Esophagus mucosa (tissue), 1 donor: ENCODE data around the gene TMEM198. TPM values are rescaled to one million over a fixed set of nuclear protein-coding genes. Genes with fewer than 3 reads are reported as not detected.
A peak's percentile ranks its signal among the peaks of the same experiment; 100 is the strongest.

Experiments
- ATAC-seq: fragments of 200-7000 bp; cut with Tn5 transposase; one replicate; pipeline ENCODE4 v1.9.1; 2020
- total RNA-seq: library from RNA; stranded (reverse); gene quantifications from one replicate; pipeline ENCODE4 v1.2.4, GENCODE V29; 2023
- donor health status: DM: yes; HTN: yes; CAD: no.

TMEM198 gene
- total RNA-seq, 1 donor from 2014 or later, result 1.2 TPM

DNA sequence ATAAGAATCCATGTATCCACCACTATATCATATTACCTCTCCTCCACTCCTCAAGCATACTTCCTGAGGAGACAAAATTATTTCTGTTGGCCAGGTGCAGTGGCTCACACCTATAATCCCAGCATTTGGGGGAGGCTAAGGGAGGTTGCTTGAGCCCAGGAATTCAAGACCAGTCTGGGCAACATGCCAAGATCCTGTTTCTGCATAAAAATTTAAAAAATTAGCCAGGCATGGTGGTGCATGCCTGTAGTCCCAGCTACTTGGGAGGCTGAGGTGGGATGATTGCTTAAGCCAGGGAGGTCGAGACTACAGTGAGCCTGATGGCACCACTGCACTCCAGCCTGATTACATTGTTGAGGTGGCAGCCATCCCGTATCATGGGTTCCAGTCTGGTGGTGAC is 37.5 kb downstream of the TMEM198 start:
- ATAC-seq, result no peak

DNA sequence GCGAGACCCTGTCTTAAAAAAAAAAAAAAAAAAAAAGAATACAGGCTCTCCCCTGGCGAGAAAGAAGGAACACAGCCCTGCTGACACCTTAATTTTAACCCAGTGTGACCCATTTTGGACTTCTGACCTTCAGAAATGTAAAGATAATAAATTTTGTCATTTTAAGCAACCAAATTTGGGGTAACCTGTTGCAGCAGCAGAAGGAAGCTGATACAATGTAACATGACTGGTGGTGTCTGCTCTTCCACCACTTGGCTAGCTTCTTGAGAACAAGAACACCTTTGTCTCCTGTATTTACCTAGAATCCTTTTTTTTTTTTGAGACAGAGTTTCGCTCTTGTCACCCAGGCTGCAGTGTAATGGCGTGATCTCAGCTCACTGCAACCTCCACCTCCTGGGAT is 47.3 kb downstream of the TMEM198 start:
- no peak for ATAC-seq

DNA sequence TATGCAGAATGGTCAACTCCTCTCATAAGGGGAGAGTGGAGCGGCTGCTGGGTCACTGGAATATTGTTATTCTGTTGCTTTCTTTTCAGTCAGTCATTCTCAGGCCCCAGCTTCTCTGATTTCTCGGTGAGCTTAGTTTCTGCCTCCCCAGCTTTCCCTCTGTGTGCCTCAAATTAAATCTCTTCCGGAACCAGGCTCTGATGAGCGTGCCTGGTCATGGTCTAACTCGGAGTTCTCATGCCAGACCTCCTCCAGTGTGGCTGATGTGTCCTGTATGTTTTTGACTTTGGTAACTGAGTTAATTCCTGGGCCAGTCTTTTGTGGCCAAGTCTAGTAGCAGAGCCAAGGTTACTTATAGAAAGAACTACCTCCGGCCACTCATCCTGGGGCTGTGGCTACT is 48.9 kb downstream of the TMEM198 start:
- ATAC-seq, result no peak

DNA sequence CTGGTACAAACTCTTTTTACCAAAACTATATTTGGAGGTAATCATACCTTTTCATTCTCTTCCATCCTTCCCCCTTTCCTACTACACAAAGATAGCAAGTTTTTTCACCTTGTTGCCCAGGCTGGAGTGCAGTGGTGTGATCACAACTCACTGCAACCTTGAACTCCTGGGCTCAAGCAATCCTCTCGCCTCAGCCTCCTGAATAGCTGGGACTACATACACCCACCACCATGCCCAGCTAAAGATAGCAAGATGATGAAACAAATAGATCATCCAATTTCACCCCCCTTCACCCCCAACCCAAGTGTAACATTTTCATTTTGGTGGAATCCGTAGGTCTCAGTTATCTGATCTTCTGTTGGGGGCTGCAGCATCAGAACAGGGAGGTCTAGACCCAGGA is 49.3 kb downstream of the TMEM198 start:
- no peak for ATAC-seq

DNA sequence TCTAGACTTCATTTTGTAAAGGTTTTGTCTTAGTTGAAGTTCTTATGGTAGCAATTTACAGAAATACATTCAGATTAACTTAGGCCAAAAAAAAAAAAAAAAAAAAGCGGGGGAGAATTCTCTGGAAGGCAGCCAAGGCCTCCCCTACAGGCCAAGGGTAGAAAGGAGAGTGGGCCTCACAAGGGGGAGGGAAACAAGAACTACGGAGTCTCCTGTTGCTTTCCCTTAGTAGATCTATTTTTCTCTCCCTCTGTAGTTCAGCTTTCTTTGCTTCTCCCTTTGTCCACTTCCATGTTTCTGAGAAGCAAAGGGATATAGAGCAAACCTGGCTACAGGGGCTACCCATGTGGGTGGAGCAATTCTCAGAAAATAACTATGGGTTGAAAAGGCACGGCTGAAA is 51.4 kb downstream of the TMEM198 start:
- ATAC-seq, result no peak

GRCh38 chr2:219596954-219597551 is 53.2 kb downstream of the TMEM198 start:
- peak; percentile 8 for ATAC-seq

GRCh38 chr2:219597552-219598307 is 53.9 kb downstream of the TMEM198 start, which contains the start of gene STK11IP:
Gene STK11IP (plus strand): TSS chr2:219597857. CDS start chr2:219598120, 263 bp downstream.
- peak; percentile 96 for ATAC-seq

DNA sequence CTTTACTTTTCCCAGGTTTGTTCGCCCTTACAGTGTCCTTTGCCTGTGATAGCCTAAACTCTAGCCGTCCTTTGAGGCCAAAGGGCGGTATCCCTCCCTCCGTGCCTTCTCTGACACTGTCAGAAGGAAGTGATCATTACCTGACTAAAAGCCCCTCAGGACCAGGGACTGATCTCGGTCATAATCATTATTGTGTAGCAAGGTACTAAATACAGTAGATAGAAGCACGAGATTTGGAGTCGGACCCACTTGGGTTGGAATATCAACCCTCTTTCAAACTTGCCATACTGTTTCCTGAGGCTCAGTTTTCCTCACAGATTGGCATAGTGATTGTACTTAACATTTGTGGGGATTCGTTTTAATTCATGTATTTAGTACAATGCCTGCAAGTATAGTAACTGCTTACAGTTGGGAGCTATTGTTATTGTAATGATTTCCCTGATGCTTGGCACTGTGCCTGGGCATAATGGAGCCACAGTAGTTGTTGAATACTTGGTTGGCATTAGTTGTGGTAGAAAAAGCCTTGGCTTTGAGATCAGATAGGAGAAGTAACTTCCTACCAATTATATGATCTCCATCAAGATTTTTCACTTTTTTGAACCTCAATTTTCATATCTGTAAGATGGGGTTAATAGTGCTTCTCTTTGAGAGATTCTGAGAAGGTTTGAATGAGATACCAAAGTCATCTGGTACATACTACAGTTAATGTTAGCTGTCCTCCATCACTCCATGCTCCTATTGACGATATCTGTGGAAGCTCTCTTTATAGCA is 54.7 kb downstream of the TMEM198 start:
- ATAC-seq, result no peak

Other genes starting within 250 kb of the TMEM198 start
- not detected for gene PTPRN, start 234.6 kb upstream of the TMEM198 start, total RNA-seq
- gene RESP18, start 211.3 kb upstream of the TMEM198 start, total RNA-seq, result not detected
- gene DNPEP, start 156.1 kb upstream of the TMEM198 start, total RNA-seq, result 32.3 TPM
- gene DES, start 125.7 kb upstream of the TMEM198 start, total RNA-seq, result 29.3 TPM
- 3.8 TPM for gene SPEG, start 109.2 kb upstream of the TMEM198 start, total RNA-seq
- gene GMPPA, start 45.1 kb upstream of the TMEM198 start, total RNA-seq, result 19.9 TPM
- not detected for gene ASIC4, start 29.5 kb upstream of the TMEM198 start, total RNA-seq
- gene CHPF, start 219 bp upstream of the TMEM198 start, total RNA-seq, result 27.1 TPM
- gene OBSL1, start 27.5 kb downstream of the TMEM198 start, total RNA-seq, result 13.0 TPM
- 0.28 TPM for gene INHA, start 28.3 kb downstream of the TMEM198 start, total RNA-seq
- 17.3 TPM for gene STK11IP, start 53.8 kb downstream of the TMEM198 start, total RNA-seq
- 3.0 TPM for gene SLC4A3, start 83.6 kb downstream of the TMEM198 start, total RNA-seq